ENCODE data around the gene RCC1.
"Not testable (repeated sequence)": the region's sequence is repeated elsewhere in the genome, so short reads cannot be mapped to it uniquely, and the experiment has no call there.

- not testable (repeated sequence) for TF ChIP-seq CTCF, POLR2A (IDR thresholded peaks at IDR 0.05)
Observed at GRCh38 chr1:28479497-28479896, 26.3 kb upstream of the RCC1 start.

Data from right lobe of liver (tissue), 4 donors.